HG02981 (cell line): ENCODE data around the gene ABCG5.
A peak's percentile ranks its signal among the peaks of the same experiment; 100 is the strongest.

Experiments used
- ATAC-seq: cut with Tn5 transposase; IDR thresholded peaks from one replicate; pipeline ENCODE4 v1.9.1; 2021; ENCODE audit warnings: mild to moderate bottlenecking, moderate library complexity; ENCODE audit not compliant: unreplicated experiment

ABCG5 gene

DNA sequence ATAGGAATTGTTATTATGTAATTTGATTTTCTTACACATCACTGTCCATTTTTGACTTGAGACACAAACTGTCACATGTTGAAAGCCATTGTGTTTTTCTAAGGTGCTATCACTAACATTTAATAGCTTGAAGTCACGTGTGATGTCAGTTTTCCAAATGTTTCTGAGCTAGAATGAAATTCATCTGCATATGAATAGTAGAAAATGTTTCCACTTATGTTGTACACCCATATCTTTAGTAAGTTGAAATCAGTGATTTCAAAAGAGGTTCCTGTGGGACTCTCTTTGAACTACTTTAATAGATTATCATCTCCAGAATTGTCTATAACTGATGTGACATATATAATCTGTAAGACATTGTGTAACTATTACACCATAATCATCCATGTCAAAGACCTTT, 27.8 kb downstream of the ABCG5 start:
- ATAC-seq = no peak

DNA sequence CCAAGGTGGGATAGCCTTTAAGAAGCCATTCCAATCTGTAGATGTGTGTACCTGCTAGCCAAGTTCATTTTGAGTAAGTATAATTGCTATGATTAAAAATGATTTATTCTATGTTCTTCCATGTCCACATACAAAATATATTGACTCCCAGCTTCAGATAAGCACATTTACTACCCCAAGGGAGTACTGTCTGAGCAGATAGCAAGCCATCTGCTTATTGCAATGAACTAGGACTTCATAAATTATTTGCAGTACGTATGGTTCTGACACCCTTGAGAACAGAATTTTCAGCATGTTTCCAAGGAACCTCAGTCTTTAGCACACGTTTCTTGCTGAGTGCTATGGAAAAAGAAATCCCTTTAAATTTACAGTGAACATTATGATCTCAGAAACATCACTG, 28.2 kb downstream of the ABCG5 start:
- no peak for ATAC-seq

GRCh38 chr2:43806719-43807031, 32.0 kb downstream of the ABCG5 start:
- ATAC-seq = no peak

DNA sequence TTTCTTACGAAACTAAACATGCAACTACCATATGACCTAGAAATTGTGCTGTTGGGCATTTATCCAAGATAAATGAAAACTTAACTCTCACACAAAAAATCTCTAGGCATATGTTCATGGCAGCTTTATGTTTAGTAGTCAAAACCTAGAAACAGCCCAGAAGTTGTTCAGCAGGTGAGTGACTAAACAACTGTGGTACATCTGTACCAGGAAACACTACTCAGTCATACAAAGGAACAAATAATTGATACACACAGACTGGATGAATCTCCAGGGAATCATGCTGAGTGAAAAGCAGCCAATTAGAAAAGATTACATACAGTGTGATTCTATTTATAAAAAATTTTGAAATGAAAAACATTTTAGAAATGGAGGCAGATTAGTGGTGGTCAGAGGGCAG, 35.5 kb downstream of the ABCG5 start:
- ATAC-seq = no peak

DNA sequence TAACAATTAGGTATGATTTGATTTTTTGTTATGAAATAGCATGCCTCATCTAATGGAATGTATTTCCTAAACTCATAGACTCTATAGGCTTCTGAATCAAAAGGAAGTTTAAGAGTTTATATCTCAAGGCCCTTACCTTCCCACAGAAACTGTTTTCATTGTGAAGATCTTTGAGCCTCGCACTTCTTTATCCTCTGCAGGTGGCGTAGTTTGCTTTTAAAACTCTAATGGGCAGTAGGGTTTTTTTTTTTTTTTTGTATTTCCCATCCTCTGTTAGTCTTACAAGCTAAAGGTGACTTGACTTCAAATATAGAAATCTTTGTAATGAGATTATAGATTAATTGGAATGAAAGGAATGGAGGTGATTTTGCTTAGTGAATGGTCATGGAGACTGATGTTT, 36.5 kb downstream of the ABCG5 start:
- ATAC-seq = no peak

DNA sequence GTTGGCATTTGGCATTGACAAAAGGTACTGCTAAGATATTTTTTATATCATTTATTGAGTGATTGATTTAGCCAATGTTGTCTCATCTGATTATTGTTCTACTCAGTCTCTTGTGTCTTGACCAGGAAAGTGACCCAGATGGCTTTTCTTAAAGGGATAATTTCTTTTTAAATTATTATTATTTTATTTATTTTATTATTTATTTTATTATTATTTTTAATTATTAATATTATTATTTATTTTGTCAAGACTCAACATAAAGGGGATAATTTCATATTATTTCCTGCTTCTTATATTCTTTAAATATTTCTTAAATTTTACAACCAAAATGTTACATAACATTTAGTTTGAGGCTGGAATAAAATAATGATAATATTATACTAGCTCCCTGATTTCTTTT, 37.7 kb downstream of the ABCG5 start:
- ATAC-seq = no peak

GRCh38 chr2:43798300-43798699, 40.3 kb downstream of the ABCG5 start:
- ATAC-seq = no peak

DNA sequence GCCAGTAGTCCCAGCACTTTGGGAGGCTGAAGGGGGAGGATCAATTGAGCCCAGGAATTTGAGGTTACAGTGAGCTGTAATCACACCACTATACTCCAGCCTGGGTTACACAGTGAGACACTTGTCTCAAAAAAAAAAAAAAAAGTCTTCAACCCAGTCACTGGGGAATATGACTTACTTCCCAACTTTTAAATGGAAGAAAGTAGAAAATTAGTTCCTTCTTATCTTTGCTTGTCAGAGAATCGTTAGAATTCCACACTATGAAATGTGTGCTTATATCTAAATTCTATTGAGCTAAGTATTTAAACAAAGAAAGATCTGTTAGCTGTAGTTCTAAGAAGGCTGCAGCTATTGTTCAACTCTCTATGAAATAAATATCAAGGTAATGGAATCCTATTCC, 42.4 kb downstream of the ABCG5 start:
- ATAC-seq = no peak

- no peak for ATAC-seq
Observed at GRCh38 chr2:43794956-43795355, 43.7 kb downstream of the ABCG5 start.

DNA sequence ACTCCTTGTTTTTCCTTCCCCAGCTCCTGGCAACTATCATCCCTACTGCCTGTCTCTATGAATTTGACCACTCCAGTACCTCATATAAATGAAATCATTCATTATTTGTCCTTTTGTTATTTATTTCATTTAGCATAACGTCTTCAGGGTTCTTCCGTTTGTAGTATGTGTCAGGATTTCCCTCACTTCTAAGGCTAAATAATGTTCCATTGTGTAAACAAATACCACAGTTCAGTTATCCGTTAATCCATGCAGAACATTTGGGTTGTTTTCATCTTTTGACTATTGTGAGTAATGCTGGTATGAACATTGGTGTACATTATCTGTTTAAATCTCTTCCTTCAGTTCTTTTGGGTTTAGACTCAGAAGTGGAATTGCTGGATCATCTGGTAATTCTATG, 46.0 kb downstream of the ABCG5 start:
- ATAC-seq = no peak

DNA sequence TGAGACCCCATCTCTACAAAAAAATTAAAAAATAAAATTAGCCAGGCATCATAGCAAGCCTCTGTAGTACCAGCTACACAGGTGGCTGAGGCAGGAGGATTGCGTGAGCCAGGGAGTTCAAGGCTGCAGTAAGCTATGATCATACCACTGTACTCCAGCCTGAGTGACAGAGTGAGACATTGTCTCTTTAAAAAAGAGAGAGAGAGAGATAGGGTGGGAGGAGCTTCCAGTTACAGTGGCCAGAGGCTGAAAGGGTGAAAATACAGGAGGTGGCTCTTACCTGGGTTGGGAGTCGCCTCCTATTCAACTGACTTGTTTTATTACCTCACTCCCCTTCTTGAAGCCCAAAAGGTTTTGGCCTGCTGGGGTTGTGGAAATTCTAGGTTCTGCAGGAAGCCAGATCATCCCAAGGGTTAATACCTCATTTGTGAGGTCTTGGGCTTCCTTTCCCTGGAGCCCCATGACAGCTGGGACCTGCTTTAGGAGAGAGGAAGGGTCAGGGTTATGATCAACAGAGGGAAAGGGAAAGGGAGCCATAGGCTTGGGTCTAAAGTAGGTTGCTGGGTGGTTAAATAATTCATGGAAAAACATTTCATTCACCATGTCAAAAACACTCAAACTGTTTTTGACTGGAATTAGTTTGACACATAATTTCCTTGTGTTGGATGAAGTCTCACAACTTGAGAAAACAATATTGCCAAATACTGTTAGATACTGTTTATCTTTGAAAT, 47.4 kb downstream of the ABCG5 start:
- no peak for ATAC-seq

GRCh38 chr2:43790147-43790546, 48.5 kb downstream of the ABCG5 start:
- ATAC-seq = no peak

GRCh38 chr2:43788646-43789045, 50.0 kb downstream of the ABCG5 start:
- no peak for ATAC-seq

DNA sequence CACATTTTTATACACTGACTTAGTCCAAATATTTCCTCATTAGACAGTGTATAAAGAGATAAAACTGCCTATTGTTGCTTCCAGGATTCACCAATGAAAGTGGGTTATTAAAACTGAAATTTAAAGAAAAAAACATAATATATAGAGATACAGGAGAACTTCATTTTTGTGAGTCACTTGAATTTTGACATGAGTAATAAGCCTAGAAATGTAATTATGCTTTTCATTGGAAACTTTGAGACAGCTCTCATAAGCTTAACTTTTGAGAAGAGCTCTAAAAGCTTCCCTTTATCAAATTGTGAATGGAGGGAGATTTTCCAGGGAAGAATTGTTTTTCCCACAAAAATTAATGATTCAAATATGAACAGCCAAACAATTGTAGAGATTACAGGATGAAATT, 50.7 kb downstream of the ABCG5 start:
- no peak for ATAC-seq

- no peak for ATAC-seq
Observed at GRCh38 chr2:43778233-43778632, 60.4 kb downstream of the ABCG5 start.

GRCh38 chr2:43777306-43777926, 61.2 kb downstream of the ABCG5 start:
- no peak for ATAC-seq

- ATAC-seq = no peak
Observed at GRCh38 chr2:43776324-43776723, 62.3 kb downstream of the ABCG5 start.

DNA sequence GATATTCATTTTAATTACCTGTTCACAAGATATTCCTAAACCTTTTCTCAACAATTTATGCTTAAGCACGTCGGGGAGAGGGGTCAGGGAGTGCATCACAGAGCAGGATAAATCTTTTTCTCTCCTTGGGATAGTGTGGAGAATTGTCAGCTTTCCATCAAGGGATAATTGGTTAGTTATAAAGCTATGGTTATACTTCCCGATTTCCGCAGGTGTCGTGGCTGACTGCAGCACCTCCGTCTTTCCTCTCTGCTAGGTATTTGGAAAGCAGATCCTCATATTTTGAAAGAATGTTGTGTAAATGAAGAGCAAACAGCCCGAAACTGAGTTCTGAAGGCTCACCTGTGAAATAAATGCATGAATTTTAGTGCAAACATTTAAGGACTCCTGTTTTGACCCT, 64.0 kb downstream of the ABCG5 start:
- ATAC-seq = no peak

DNA sequence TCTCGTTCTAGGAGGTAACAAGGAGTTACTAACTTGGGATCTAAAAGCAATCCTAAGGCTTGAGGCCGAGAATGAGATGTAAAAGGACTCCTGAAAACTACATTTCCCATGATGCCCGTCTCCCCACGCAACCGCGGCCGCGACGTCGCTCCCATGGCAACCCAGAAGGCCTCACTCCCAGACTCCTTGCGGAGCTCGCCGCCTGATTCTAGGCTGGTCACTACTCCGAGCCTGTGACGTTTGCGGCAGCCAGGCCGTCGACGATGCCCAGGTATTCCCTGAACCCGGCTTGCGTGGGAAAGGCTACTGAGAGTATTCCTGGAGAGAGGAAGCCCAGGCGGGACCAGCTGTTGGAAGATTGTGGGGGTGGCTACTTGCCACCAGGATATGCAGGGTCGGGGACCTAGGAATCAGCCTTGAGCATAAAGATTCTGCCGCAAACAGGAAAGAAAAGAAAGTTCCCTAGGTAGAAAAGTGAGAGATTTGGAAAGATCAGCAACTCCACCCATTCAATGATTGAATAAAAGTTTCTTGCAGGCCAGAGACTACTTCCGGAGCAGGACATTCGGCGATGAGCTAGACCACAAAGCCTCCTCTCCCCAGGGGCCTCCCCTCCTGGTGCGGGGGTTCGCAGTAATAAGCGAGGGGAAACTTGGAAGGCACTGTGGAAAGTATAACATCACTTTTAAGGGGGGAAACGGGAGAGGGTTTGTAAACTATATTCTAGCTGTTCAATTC, 64.6 kb downstream of the ABCG5 start, which contains the start of gene DYNC2LI1:
TSS of gene DYNC2LI1 (plus strand) at position 164 of the 738 bp plus-strand sequence. CDS start at position 264, 100 bp downstream.
- ATAC-seq = peak; percentile 98

GRCh38 chr2:43766006-43766405, 72.6 kb downstream of the ABCG5 start:
- no peak for ATAC-seq

DNA sequence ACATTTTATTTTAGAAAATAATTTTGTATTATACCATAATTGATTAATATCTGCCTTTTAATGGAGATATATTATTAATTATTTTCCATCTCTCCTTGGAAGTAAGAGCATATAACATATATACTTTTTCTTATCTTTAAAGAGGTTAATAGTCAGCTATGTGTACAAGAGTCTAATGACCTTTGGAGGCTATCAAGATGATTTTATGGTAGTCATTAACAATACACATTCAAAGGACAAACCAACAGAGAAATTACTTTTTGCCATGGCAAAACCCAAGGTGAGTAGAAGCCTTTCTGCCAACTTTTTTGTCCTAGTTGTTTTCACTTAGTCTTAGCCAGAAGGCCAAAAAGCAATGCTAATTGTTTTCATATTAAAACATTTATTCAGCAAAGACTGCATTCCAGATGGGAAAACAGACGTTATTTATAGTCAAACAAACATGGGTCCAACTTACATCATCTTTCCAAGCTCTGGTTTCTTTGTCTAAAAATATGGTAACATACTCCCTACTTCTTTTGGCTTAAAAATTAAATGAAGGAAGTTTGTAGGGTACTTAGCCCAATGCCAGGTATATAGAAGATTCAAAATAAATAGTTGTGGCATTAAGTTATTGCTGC, 74.4 kb downstream of the ABCG5 start:
- no peak for ATAC-seq

- no peak for ATAC-seq
Observed at GRCh38 chr2:43763091-43763490, 75.5 kb downstream of the ABCG5 start.
